ENCODE data around the gene EP400. TPM values are rescaled to one million over a fixed set of nuclear protein-coding genes. Genes with fewer than 3 reads are reported as not detected.

The EP400 gene
- total and polyA plus RNA-seq, 2 experiments from 2014 or later, result 10.3 to 12.3 TPM

- no peak overlapping the region for H3K27ac ChIP-seq
- no peaks in the 10 kb centered on the region for H3K27me3 ChIP-seq
- no peaks in the 10 kb centered on the region for H3K9me2 ChIP-seq (replicated peaks; ENCODE audit: insufficient read depth)
- H4K20me1 ChIP-seq (ENCODE audit: insufficient read depth, poor library complexity, severe bottlenecking), result peaks cover 4% of the 10 kb centered on the region
- H3K4me3 ChIP-seq, result no peak overlapping the region
- H3K79me2 ChIP-seq, result no peaks in the 10 kb centered on the region
- H3K4me1 ChIP-seq (ENCODE audit: insufficient read depth), result no peaks in the 10 kb centered on the region
- H2AFZ ChIP-seq, result no peak overlapping the region
- no peak overlapping the region for H3K4me2 ChIP-seq
- H3K36me3 ChIP-seq (replicated peaks; ENCODE audit: insufficient read depth, low read depth), result no peaks in the 10 kb centered on the region
- 97% methylated on average over 14 of the region's 14 CpGs for WGBS (ENCODE audit: low lambda C conversion rate, missing lambda C conversion rate)
- H3K9me3 ChIP-seq (ENCODE audit: low read depth), result no peaks in the 10 kb centered on the region
- TF ChIP-seq EZH2 (IDR thresholded peaks at IDR 0.05; ENCODE audit: borderline replicate concordance) (no peak), EZH2phosphoT487 (IDR thresholded peaks at IDR 0.05; ENCODE audit: low read depth, severe bottlenecking, unreplicated experiment) (no peak), CTCF (IDR thresholded peaks at IDR 0.05; ENCODE audit: poor library complexity) (no peak)
- no peak for DNase-seq (ENCODE audit: low spot score)
These were observed 35.5 kb upstream of the EP400 start for GRCh38 chr12:131914179-131914702.

DNA sequence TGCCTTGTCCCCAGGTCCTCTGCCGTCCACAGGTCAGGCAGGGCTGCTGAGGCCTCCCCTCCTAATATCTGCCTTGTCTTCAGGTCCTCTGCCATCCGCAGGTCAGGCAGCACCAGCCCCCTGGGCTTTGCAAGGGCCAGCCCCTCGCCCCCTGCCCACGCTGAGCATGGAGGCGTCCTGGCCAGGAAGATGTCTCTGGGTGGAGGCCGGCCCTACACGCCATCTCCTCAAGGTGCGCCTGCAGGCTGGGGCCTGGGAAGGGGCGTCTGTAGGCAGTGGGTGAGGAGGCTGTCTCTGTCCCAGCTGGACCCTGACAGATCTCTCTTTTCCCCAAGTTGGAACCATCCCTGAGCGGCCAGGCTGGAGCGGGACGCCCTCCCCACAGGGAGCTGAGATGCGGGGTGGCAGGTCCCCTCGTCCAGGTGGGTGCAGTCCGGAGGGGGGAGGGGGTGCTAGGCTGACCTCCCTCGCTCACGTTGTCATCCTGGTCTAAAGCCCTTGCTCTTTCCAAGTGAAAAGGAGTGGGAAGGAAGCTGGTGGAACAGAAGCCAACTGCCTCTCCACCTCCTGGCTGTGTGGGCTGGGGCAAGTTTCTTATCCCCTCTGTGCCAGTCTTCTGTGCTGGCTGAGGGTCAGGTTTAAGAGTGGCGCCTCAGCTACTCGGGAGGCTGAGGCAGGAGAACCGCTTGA lies 34.6 kb upstream of the EP400 start:
- no peaks in the 10 kb centered on the region for H3K27me3 ChIP-seq
- H3K9me2 ChIP-seq (replicated peaks; ENCODE audit: insufficient read depth), result no peaks in the 10 kb centered on the region
- H3K27ac ChIP-seq, result no peak overlapping the region
- H4K20me1 ChIP-seq (ENCODE audit: insufficient read depth, poor library complexity, severe bottlenecking), result peaks cover 4% of the 10 kb centered on the region
- H2AFZ ChIP-seq, result no peak overlapping the region
- 98% methylated on average over 20 of the region's 20 CpGs for WGBS (ENCODE audit: low lambda C conversion rate, missing lambda C conversion rate)
- H3K4me1 ChIP-seq (ENCODE audit: insufficient read depth), result no peaks in the 10 kb centered on the region
- H3K79me2 ChIP-seq, result no peaks in the 10 kb centered on the region
- no peaks in the 10 kb centered on the region for H3K9me3 ChIP-seq (ENCODE audit: low read depth)
- H3K36me3 ChIP-seq (replicated peaks; ENCODE audit: insufficient read depth, low read depth), result no peaks in the 10 kb centered on the region
- TF ChIP-seq EZH2 (IDR thresholded peaks at IDR 0.05; ENCODE audit: borderline replicate concordance) (no peak), EZH2phosphoT487 (IDR thresholded peaks at IDR 0.05; ENCODE audit: low read depth, severe bottlenecking, unreplicated experiment) (no peak), CTCF (IDR thresholded peaks at IDR 0.05; ENCODE audit: poor library complexity) (no peak)
- H3K4me3 ChIP-seq, result no peak overlapping the region
- no peak overlapping the region for H3K4me2 ChIP-seq
- DNase-seq (ENCODE audit: low spot score), result no peak

- Histone ChIP-seq H3K4me1 (ENCODE audit: insufficient read depth) (no peaks in the 10 kb centered on the region), H3K79me2 (no peaks in the 10 kb centered on the region), H3K27ac (no peak overlapping the region), H3K9me3 (ENCODE audit: low read depth) (no peaks in the 10 kb centered on the region), H3K36me3 (replicated peaks; ENCODE audit: insufficient read depth, low read depth) (no peaks in the 10 kb centered on the region), H3K9me2 (replicated peaks; ENCODE audit: insufficient read depth) (no peaks in the 10 kb centered on the region), H3K27me3 (no peaks in the 10 kb centered on the region), H3K4me3 (no peak overlapping the region), H4K20me1 (ENCODE audit: insufficient read depth, poor library complexity, severe bottlenecking) (peaks cover 4% of the 10 kb centered on the region), H3K4me2 (no peak overlapping the region), H2AFZ (no peak overlapping the region)
- 100% methylated on average over 8 of the region's 21 CpGs for WGBS (ENCODE audit: low lambda C conversion rate, missing lambda C conversion rate)
- no peak for TF ChIP-seq EZH2phosphoT487 (IDR thresholded peaks at IDR 0.05; ENCODE audit: low read depth, severe bottlenecking, unreplicated experiment)
- no peak for TF ChIP-seq EZH2 (IDR thresholded peaks at IDR 0.05; ENCODE audit: borderline replicate concordance)
- TF ChIP-seq CTCF (IDR thresholded peaks at IDR 0.05; ENCODE audit: poor library complexity), result no peak
- no peak for DNase-seq (ENCODE audit: low spot score)
These were observed 33.9 kb upstream of the EP400 start for GRCh38 chr12:131915823-131916222.
